Neural crest cell (in vitro differentiated cells): Measurements from ENCODE around the gene KIF4A. TPM values are rescaled to one million over a fixed set of nuclear protein-coding genes. Genes with fewer than 3 reads are reported as not detected.

ENCODE experiments used
- DNase-seq: peaks from one replicate; pipeline ENCODE4 v3.0.0; 2021; ENCODE audit warnings: low read depth, mixed read lengths, low spot score
- H3K27ac Mint-ChIP-seq: one replicate; pipeline ENCODE4 v1.8.0; 2021; ENCODE audit warnings: mild to moderate bottlenecking, mixed read lengths; ENCODE audit not compliant: unreplicated experiment
- H3K27me3 Mint-ChIP-seq: 2 replicates; pipeline ENCODE4 v1.8.0; 2021; ENCODE audit warnings: low read depth, mild to moderate bottlenecking, mixed read lengths
- H3K36me3 Mint-ChIP-seq: 2 replicates; pipeline ENCODE4 v1.8.0; 2021; ENCODE audit warnings: low read depth, mild to moderate bottlenecking, mixed read lengths
- H3K4me1 Mint-ChIP-seq: 2 replicates; pipeline ENCODE4 v1.8.0; 2021; ENCODE audit warnings: mixed read lengths
- H3K4me3 Mint-ChIP-seq: one replicate; pipeline ENCODE4 v1.8.0; 2021; ENCODE audit warnings: mild to moderate bottlenecking, mixed read lengths
- H3K9me3 Mint-ChIP-seq: 2 replicates; pipeline ENCODE4 v1.8.0; 2021; ENCODE audit warnings: mixed read lengths
- CTCF ChIP-seq: fragments of 200-600 bp; sonication (generic); conservative IDR thresholded peaks from 2 replicates; pipeline ENCODE4 v1.5.0; 2021; ENCODE audit warnings: antibody characterized with exemption, mild to moderate bottlenecking
- total RNA-seq: library from RNA; stranded (reverse); gene quantifications from 2 replicates; pipeline ENCODE4 v1.2.1, GENCODE V29; 2021

The KIF4A gene
- total RNA-seq, 1 donor from 2014 or later: 58.5 TPM

GRCh38 chrX:70444946-70445656 lies 155.2 kb downstream of the KIF4A start:
- no peak for DNase-seq
- TF ChIP-seq CTCF: no peak
- Mint-ChIP-seq H3K27ac (no peak overlapping the region), H3K36me3 (peaks cover 2% of the 10 kb centered on the region), H3K27me3 (peaks cover 28% of the 10 kb centered on the region), H3K4me3 (peak overlapping the region; percentile 67), H3K4me1 (peaks cover 9% of the 10 kb centered on the region), H3K9me3 (no peaks in the 10 kb centered on the region)

DNA sequence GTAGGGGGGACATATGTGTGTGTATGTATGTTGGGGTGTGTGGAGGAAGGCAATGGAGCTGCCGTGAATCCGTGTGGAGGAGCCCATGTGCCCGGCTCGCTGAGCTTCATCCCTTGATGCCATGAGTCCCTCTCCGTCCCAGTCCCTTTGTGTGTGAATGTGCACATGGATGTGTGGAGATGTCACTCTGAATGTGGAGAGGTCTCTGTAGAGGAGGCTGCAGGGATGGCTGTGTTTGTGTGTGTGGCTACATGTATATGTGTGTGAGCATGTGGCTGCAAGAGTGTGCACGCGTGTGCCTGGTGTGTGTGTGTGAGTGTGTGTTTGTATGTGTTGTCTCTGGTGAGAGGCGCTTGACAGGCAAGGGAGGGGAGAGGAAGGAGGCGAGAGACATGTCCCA lies 156.0 kb downstream of the KIF4A start:
- Mint-ChIP-seq H3K27ac (no peak overlapping the region), H3K27me3 (peaks cover 22% of the 10 kb centered on the region), H3K4me3 (peak overlapping the region; percentile 17)

GRCh38 chrX:70446380-70447350 lies 156.8 kb downstream of the KIF4A start:
- no peak overlapping the region for H3K4me3 Mint-ChIP-seq
- TF ChIP-seq CTCF: no peak
- peaks cover 2% of the 10 kb centered on the region for H3K36me3 Mint-ChIP-seq
- H3K27ac Mint-ChIP-seq: no peak overlapping the region
- H3K9me3 Mint-ChIP-seq: no peaks in the 10 kb centered on the region
- H3K4me1 Mint-ChIP-seq: peaks cover 13% of the 10 kb centered on the region
- no peak for DNase-seq
- peaks cover 16% of the 10 kb centered on the region for H3K27me3 Mint-ChIP-seq

More for the DNA sequence above, 156.0 kb downstream of the KIF4A start:
- no peak for DNase-seq
- no peaks in the 10 kb centered on the region for H3K9me3 Mint-ChIP-seq
- H3K36me3 Mint-ChIP-seq: peaks cover 2% of the 10 kb centered on the region
- TF ChIP-seq CTCF: no peak
- H3K4me1 Mint-ChIP-seq: peaks cover 13% of the 10 kb centered on the region

- H3K4me1 Mint-ChIP-seq: peaks cover 23% of the 10 kb centered on the region
- TF ChIP-seq CTCF: no peak
- H3K36me3 Mint-ChIP-seq: peaks cover 2% of the 10 kb centered on the region
- no peak for DNase-seq
- peaks cover 5% of the 10 kb centered on the region for H3K27me3 Mint-ChIP-seq
- H3K9me3 Mint-ChIP-seq: no peaks in the 10 kb centered on the region
- no peak overlapping the region for H3K27ac Mint-ChIP-seq
- H3K4me3 Mint-ChIP-seq: no peak overlapping the region
Measured at GRCh38 chrX:70449457-70449966, 159.6 kb downstream of the KIF4A start.

- Mint-ChIP-seq H3K27me3 (no peaks in the 10 kb centered on the region), H3K36me3 (peaks cover 6% of the 10 kb centered on the region), H3K4me1 (peaks cover 39% of the 10 kb centered on the region), H3K9me3 (no peaks in the 10 kb centered on the region), H3K27ac (no peak overlapping the region), H3K4me3 (peak overlapping the region; percentile 93)
- DNase-seq: peak; percentile 55
- peak; percentile 65 for TF ChIP-seq CTCF
Measured at GRCh38 chrX:70452143-70452733, 162.3 kb downstream of the KIF4A start.
